ENCODE measurements around the gene CLEC17A.
"Not testable (repeated sequence)": the region's sequence is repeated elsewhere in the genome, so short reads cannot be mapped to it uniquely, and the experiment has no call there.

CLEC17A gene

GRCh38 chr19:14575428-14575980 is 7.4 kb upstream of the CLEC17A start:
- no peak overlapping the region for H3K4me3 ChIP-seq (ENCODE audit: low read length)
- TF ChIP-seq, protein P1, sequence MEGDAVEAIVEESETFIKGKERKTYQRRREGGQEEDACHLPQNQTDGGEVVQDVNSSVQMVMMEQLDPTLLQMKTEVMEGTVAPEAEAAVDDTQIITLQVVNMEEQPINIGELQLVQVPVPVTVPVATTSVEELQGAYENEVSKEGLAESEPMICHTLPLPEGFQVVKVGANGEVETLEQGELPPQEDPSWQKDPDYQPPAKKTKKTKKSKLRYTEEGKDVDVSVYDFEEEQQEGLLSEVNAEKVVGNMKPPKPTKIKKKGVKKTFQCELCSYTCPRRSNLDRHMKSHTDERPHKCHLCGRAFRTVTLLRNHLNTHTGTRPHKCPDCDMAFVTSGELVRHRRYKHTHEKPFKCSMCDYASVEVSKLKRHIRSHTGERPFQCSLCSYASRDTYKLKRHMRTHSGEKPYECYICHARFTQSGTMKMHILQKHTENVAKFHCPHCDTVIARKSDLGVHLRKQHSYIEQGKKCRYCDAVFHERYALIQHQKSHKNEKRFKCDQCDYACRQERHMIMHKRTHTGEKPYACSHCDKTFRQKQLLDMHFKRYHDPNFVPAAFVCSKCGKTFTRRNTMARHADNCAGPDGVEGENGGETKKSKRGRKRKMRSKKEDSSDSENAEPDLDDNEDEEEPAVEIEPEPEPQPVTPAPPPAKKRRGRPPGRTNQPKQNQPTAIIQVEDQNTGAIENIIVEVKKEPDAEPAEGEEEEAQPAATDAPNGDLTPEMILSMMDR (conservative IDR thresholded peaks at IDR 0.05; ENCODE audit: low read depth, low read length) = no peak
- no peak for DNase-seq (ENCODE audit: low read depth)

DNA sequence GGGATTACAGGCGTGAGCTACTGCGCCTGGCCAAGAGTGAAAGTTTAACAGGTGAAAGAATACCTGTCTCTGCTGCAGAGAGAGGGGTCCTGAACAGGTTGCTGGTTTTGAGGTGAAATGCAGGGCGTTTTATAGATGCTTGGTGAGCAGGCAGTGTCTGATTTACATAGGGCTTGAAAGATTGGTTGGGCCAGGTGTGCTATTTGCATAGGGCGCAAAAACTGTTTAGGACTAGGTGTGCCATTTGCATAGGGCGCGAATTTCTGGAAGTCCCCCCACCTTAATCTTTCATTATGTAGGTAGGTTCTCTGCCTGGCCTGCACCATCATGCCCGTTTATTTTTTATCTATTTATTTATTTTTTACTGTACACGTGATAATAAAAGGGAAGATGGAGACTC is 6.5 kb upstream of the CLEC17A start:
- H3K4me3 ChIP-seq (ENCODE audit: low read length) = no peak overlapping the region
- TF ChIP-seq, protein P1 (conservative IDR thresholded peaks at IDR 0.05; ENCODE audit: low read depth, low read length) = no peak
- no peak for DNase-seq (ENCODE audit: low read depth)

DNA sequence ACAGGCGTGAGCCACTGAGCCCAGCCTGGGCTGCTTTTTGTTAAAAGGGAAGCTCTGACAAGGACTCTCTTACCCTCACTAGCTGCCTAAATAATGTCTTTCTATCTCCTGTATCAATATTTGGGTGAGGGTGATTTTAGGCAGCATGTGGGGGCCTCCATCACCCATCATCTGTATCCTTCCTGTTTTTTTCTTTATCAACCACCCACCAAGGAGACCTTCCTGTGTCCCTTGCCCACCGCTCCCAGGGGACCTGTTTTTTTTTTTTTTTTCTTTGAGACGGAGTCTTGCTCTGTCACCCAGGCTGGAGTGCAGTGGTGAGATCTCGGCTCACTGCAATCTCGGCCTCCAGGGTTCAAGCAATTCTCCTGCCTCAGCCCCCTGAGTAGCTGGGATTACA is 5.6 kb upstream of the CLEC17A start:
- DNase-seq (ENCODE audit: low read depth) = no peak
- TF ChIP-seq, protein P1 (conservative IDR thresholded peaks at IDR 0.05; ENCODE audit: low read depth, low read length) = no peak
- no peak overlapping the region for H3K4me3 ChIP-seq (ENCODE audit: low read length)

DNA sequence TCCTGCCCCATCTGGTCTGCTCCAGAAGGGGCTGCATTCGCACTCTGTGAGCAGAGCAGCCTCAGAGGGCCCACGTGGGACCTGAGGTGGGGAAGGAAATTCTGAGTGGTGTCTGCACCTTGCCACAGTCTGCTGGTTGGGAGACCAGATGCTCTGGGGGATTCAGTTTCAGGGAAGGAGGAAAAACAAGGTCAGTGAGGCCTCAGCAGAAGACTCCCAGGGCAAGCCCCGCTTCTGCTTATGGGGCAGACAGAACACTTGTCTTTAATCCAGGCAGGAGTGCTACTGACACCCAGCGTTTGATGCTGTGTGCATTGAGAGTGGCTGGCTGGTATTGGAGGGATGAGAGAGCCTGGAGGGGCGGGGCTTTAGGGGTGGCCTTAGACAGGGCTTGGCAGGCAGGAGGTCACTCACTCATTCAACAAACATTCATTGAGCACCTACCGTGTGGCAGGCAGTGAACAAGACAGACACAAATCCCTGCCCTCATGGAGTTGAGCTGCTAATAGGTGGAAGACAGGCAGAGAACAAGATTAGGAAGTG is 4.9 kb upstream of the CLEC17A start:
- no peak overlapping the region for H3K4me3 ChIP-seq (ENCODE audit: low read length)
- DNase-seq (ENCODE audit: low read depth) = no peak
- TF ChIP-seq, protein P1 (conservative IDR thresholded peaks at IDR 0.05; ENCODE audit: low read depth, low read length) = no peak

DNA sequence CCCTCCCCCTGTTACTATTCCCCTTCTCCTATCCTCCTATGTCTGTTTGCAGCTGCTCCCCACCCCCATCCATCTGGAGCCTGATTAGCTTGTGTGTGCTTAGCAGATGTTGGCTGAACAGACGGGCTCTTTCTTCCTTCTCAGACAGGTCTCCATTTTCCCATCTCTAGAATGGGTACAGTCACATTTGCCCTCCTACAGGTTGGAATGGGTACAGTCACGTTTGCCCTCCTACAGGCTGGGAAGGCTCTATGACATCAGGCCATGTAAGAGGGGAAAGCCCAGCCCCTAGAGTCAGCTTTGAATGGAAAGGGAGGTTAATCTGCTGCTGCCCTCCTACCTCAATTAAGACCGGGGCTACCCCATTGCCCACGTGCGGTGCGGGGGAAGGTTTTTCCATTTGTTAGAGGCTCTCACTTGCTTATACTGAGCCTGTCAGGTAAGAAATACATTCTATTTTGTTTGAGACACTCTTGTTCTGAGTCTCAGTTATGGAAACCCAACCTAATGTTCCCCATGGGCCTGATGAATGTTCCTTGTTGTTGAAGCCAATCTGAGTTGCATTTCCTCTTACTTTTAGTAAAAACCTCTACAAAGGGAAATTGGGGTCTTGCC is 2.2 kb upstream of the CLEC17A start:
- no peak overlapping the region for H3K4me3 ChIP-seq (ENCODE audit: low read length)
- no peak for DNase-seq (ENCODE audit: low read depth)
- TF ChIP-seq, protein P1 (conservative IDR thresholded peaks at IDR 0.05; ENCODE audit: low read depth, low read length) = no peak

DNA sequence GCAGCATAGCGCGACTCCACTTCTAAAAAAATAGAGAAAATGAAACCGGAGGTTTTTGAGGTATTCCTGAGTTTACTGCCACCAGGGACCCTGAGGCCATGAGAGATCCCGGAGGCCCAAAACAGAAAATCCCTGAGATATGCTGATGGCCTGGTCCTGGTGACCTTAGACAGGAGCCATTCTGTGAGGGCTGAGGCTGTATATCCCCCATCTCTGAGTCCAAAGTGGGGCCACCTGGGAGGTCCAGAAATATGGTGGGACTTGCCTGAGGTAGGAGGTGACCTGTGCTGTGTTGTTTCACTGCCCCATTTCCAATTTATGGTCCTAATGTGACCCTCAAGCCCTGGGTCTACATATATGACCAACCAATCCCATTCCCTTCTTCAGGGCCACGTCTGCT is 1.5 kb downstream of the CLEC17A start:
- not testable (repeated sequence) for DNase-seq (ENCODE audit: low read depth); H3K4me3 ChIP-seq (ENCODE audit: low read length)

- H3K4me3 ChIP-seq (ENCODE audit: low read length); DNase-seq (ENCODE audit: low read depth): not testable (repeated sequence)
Measured at GRCh38 chr19:14585187-14585586, 2.3 kb downstream of the CLEC17A start.

DNA sequence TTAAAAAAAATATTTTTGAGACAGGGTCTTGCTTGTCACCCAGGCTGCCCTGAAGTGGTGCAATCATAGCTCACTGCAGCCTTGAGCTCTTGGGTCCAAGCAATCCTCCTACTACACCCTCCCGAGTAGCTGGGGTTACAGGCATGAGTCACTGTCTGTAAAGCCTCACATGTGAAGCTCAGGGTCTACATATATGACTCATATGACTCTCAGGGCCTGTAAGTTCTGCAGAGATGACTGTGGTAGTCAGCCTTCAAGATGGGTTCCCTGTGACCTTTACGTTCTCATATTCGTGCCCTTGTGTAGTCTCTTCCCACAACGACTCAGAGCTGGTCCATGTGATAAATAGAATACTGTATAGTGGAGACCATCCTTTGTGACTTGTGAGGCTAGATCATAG is 6.5 kb downstream of the CLEC17A start:
- not testable (repeated sequence) for DNase-seq (ENCODE audit: low read depth); H3K4me3 ChIP-seq (ENCODE audit: low read length)
